GM12878 (cell line): Measurements from ENCODE around the gene YAE1. TPM values are rescaled to one million over a fixed set of nuclear protein-coding genes. Genes with fewer than 3 reads are reported as not detected.

ENCODE experiments used
- ATAC-seq: fragments of 200-7000 bp; cut with Tn5 transposase; 3 replicates; pipeline ENCODE4 v1.9.1; 2020; ENCODE audit warnings: mild to moderate bottlenecking, moderate library complexity
- Bru-seq: library from RNA; stranded (reverse); fragments of 400-500 nt; gene quantifications from one replicate; lab custom pipeline; 2021; lab: Mats Ljungman, UMichigan
- BruChase-seq, 2 experiments: library from RNA; stranded (reverse); fragments of 400-500 nt; gene quantifications; one replicate each; lab custom pipeline; 2021; lab: Mats Ljungman, UMichigan
- BruUV-seq: library from RNA; stranded (reverse); fragments of 400-500 nt; replicated peaks from 2 replicates; lab custom pipeline; 2021; lab: Mats Ljungman, UMichigan
- CTCF ChIA-PET: fragments of 300-600 bp; sonication (Branson Sonifier 250); formaldehyde crosslinking; extraction: SDS; loops from one replicate; lab custom pipeline; 2021; ENCODE audit warnings: inconsistent platforms; lab: Yijun Ruan, JAX
- POLR2A ChIA-PET: fragments of 350-600 bp; formaldehyde crosslinking; extraction: SDS; loops from one replicate; lab custom pipeline; 2021; ENCODE audit warnings: inconsistent platforms; lab: Charles Lee
- RAD21 ChIA-PET: fragments of 300-600 bp; sonication (Branson Sonifier 250); formaldehyde crosslinking; loops from one replicate; lab custom pipeline; 2023; ENCODE audit warnings: antibody characterized with exemption; ENCODE audit not compliant: unreplicated experiment; lab: Charles Lee
- SMC1A ChIA-PET: fragments of 300-600 bp; sonication (Branson Sonifier 250); formaldehyde crosslinking; loops from one replicate; lab custom pipeline; 2023; ENCODE audit not compliant: unreplicated experiment, uncharacterized antibody; lab: Charles Lee
- DNase-seq: peaks from one replicate; pipeline ENCODE4 v3.0.0-alpha.2; 2011; ENCODE audit warnings: low read depth, low spot score
- FAIRE-seq: peaks from 3 replicates; lab custom pipeline; 2011; peaks lifted over from hg19 to GRCh38; lab: Jason Lieb, UNC
- H2AFZ ChIP-seq: 2 replicates; pipeline ENCODE4 v1.6.0; 2011; ENCODE audit warnings: low read depth, low read length, control low read depth; ENCODE audit not compliant: control insufficient read depth
- H3K27ac ChIP-seq: 2 replicates; pipeline ENCODE4 v1.5.1; 2011; ENCODE audit warnings: control low read depth; ENCODE audit not compliant: control insufficient read depth, insufficient read depth
- H3K27me3 ChIP-seq, 2 experiments: replicated peaks in 1 of 2; 2 replicates each; pipeline versions ENCODE4 v1.6.0 to v1.6.1; 2011; ENCODE audit warnings: low read length in 1 of 2; ENCODE audit not compliant: control insufficient read depth in 2 of 2, insufficient read depth in 2 of 2
- H3K36me3 ChIP-seq, 2 experiments: 2 replicates each; pipeline ENCODE4 v1.5.1; 2011; ENCODE audit warnings: low read length in 1 of 2; ENCODE audit not compliant: control insufficient read depth in 2 of 2, insufficient read depth in 2 of 2
- H3K4me1 ChIP-seq: 2 replicates; pipeline ENCODE4 v1.6.1; 2011; ENCODE audit warnings: mild to moderate bottlenecking, low read length, moderate library complexity, mixed read lengths; ENCODE audit not compliant: control insufficient read depth, insufficient read depth
- H3K4me2 ChIP-seq: 2 replicates; pipeline ENCODE4 v1.6.0; 2011; ENCODE audit warnings: control low read depth; ENCODE audit not compliant: control insufficient read depth, insufficient read depth
- H3K4me3 ChIP-seq: fragments of 200-600 bp; sonication (generic); 2 replicates; pipeline ENCODE4 v1.5.1; 2016
- H3K79me2 ChIP-seq: 2 replicates; pipeline ENCODE4 v1.6.0; 2011; ENCODE audit warnings: low read length; ENCODE audit not compliant: control insufficient read depth, insufficient read depth
- H3K9ac ChIP-seq: 2 replicates; pipeline ENCODE4 v1.8.0; 2011; ENCODE audit warnings: low read length, control low read depth, mixed read lengths; ENCODE audit not compliant: control insufficient read depth, insufficient read depth
- H3K9me3 ChIP-seq: replicated peaks from 3 replicates; pipeline ENCODE4 v1.5.1; 2011; ENCODE audit warnings: mild to moderate bottlenecking, low read length; ENCODE audit not compliant: control insufficient read depth, insufficient read depth
- H4K20me1 ChIP-seq: 2 replicates; pipeline ENCODE4 v1.6.0; 2011; ENCODE audit not compliant: control insufficient read depth, insufficient read depth
- KLF5 ChIP-seq: fragments of 450-650 bp; IDR thresholded peaks from 2 replicates; pipeline ENCODE4 v1.6.1; 2014; ENCODE audit warnings: mild to moderate bottlenecking; ENCODE audit not compliant: partially characterized antibody
- NR2C1 ChIP-seq: fragments of 450-650 bp; IDR thresholded peaks from 2 replicates; pipeline ENCODE4 v1.6.1; 2017; ENCODE audit warnings: antibody characterized with exemption, mild to moderate bottlenecking, moderate library complexity
- NR2F1 ChIP-seq: fragments of 450-650 bp; conservative IDR thresholded peaks from 2 replicates; pipeline ENCODE4 v1.6.1; 2017; ENCODE audit warnings: mild to moderate bottlenecking
- SIX5 ChIP-seq: IDR thresholded peaks from 2 replicates; pipeline ENCODE4 v1.6.1; 2011; ENCODE audit warnings: mild to moderate bottlenecking, low read depth, low read length, moderate library complexity; ENCODE audit not compliant: severe bottlenecking
- TCF12 ChIP-seq: IDR thresholded peaks from 2 replicates; pipeline ENCODE4 v1.6.1; 2011; ENCODE audit warnings: low read depth, mild to moderate bottlenecking, low read length
- ZNF207 ChIP-seq: fragments of 450-650 bp; IDR thresholded peaks from 2 replicates; pipeline ENCODE4 v1.6.1; 2014; ENCODE audit warnings: antibody characterized with exemption, mild to moderate bottlenecking, borderline replicate concordance
- ZZZ3 ChIP-seq: IDR thresholded peaks from 2 replicates; pipeline ENCODE4 v1.6.1; 2011; ENCODE audit warnings: low read depth; ENCODE audit not compliant: control insufficient read depth, insufficient read length
- WGBS: methylation state at CpG from one replicate; pipeline ENCODE4 v1.1.6; 2016; ENCODE audit warnings: low lambda C conversion rate; ENCODE audit not compliant: insufficient replicate concordance, insufficient coverage; ENCODE audit errors: missing lambda C conversion rate; 5-methylcytosine and 5-hydroxymethylcytosine counted together
- in situ Hi-C: fragments of 300-500 bp; cut with MboI; formaldehyde crosslinking; loops from 9 replicates; pipeline ENCODE4 v1.14.3; 2018; ENCODE audit warnings: mixed read lengths
- intact Hi-C: fragments of 100-400 bp; cut with micrococcal nuclease; formaldehyde crosslinking; loops from one replicate; pipeline ENCODE4 v1.14.2; 2022; ENCODE audit not compliant: unreplicated experiment
- long read RNA-seq, 2 experiments: library from polyadenylated mRNA; unstranded; transcript quantifications; one replicate each; pipeline ENCODE4 v2.0.0, GENCODE V29; 2019 to 2020
- polyA minus RNA-seq, 3 experiments: library from RNA; depleted of rRNA, polyadenylated mRNA; stranded (reverse); fragments of >200 nt; gene quantifications; 2 replicates each; pipeline ENCODE4 v1.2.3, GENCODE V29; 2011
- polyA plus RNA-seq, 11 experiments: library from polyadenylated mRNA; depleted of rRNA in 4 of 11; unstranded in 6 of 11; stranded (reverse) in 5 of 11; fragments of >200 nt; fragmentation: Nextera tagmentation in 4 of 11; fragmentation: Illumina TruSeq in 1 of 11; extraction: Ambion mirVana in 4 of 11; extraction: Trizol in 1 of 11; gene quantifications; 1 replicate in 1 of 11; 2 replicates in 10 of 11; pipeline versions ENCODE4 v1.2.1 to v1.2.3, GENCODE V29; 2011 to 2016; ENCODE audit warnings: inconsistent platforms in 2 of 11, missing spikeins in 2 of 11, low read depth in 1 of 11
- total RNA-seq, 4 experiments: library from RNA; depleted of rRNA in 3 of 4; stranded (reverse); fragments of >200 nt in 3 of 4; fragmentation: Illumina TruSeq in 1 of 4; extraction: Trizol in 1 of 4; gene quantifications; 2 replicates each; pipeline versions ENCODE4 v1.2.1 to v1.2.3, GENCODE V29; 2013 to 2021
- TF ChIP-seq, protein P1 (sequence below): fragments of 450-650 bp; IDR thresholded peaks from 2 replicates; pipeline ENCODE4 v1.6.1; 2017; ENCODE audit warnings: mild to moderate bottlenecking, low read depth, inconsistent platforms; ENCODE audit not compliant: poor library complexity, severe bottlenecking

The YAE1 gene, protein sequence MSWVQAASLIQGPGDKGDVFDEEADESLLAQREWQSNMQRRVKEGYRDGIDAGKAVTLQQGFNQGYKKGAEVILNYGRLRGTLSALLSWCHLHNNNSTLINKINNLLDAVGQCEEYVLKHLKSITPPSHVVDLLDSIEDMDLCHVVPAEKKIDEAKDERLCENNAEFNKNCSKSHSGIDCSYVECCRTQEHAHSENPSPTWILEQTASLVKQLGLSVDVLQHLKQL
- total RNA-seq (2013; cell fraction: nucleolus; rRNA removed) = 83.8 and 93.1 TPM in 2 replicates
- 17.5 and 22.5 TPM in 2 replicates for total RNA-seq (2014; rRNA removed)
- total RNA-seq (2014; rRNA removed; fragmentation: Illumina TruSeq; extraction: Trizol) = 22.0 and 22.5 TPM in 2 replicates
- 12.3 and 13.5 TPM in 2 replicates for total RNA-seq (2021)
- 4.1 TPM for polyA plus RNA-seq (2011; ENCODE audit: low read depth)
- 28.5 and 42.1 TPM in 2 replicates for polyA plus RNA-seq (2011; rRNA removed)
- 5.7 and 7.6 TPM in 2 replicates for polyA plus RNA-seq (2011; cell fraction: cytosol; rRNA removed)
- 12.9 and 14.5 TPM in 2 replicates for polyA plus RNA-seq (2011; cell fraction: nucleus; rRNA removed)
- 9.1 and 11.7 TPM in 2 replicates for polyA plus RNA-seq (2012)
- polyA plus RNA-seq (2014; fragmentation: Illumina TruSeq; extraction: Trizol) = 18.2 and 19.7 TPM in 2 replicates
- 10 to 100 TPM; 33.5 to 35.8 TPM for polyA plus RNA-seq (2014; fragmentation: Nextera tagmentation; extraction: Ambion mirVana)
- 18.2 and 21.0 TPM in 2 replicates for polyA plus RNA-seq (2014; rRNA removed)
- polyA plus RNA-seq (2016; fragmentation: Nextera tagmentation; extraction: Ambion mirVana) = 10 to 100 TPM; 23.9 to 25.4 TPM
- 8.6 and 18.0 TPM in 2 replicates for polyA minus RNA-seq (2011; rRNA and poly(A)+ RNA removed)
- 3.2 and 11.3 TPM in 2 replicates for polyA minus RNA-seq (2011; cell fraction: cytosol; rRNA and poly(A)+ RNA removed)
- 18.0 and 29.3 TPM in 2 replicates for polyA minus RNA-seq (2011; cell fraction: nucleus; rRNA and poly(A)+ RNA removed)
- percentile 59 among the genes with signal in this experiment for Bru-seq, nascent RNA
- BruChase-seq, experiment 1, labeled RNA remaining after a 6-hour chase = percentile 50 among the genes with signal in this experiment
- BruChase-seq, experiment 2, labeled RNA remaining after a 2-hour chase = percentile 51 among the genes with signal in this experiment
- long read RNA-seq, experiment 1, transcript YAE1-201 (3 exons, 899 nt) = major isoform, 9 of 11 reads
- long read RNA-seq, experiment 1, partial matches to known transcripts = 0 of 11 reads
- long read RNA-seq, experiment 1, other reads (novel, unspliced or antisense) = 1 of 11 reads
- long read RNA-seq, experiment 2, transcript YAE1-201 (3 exons, 899 nt) = major isoform, 14 of 26 reads
- long read RNA-seq, experiment 2, partial matches to known transcripts = 0 of 26 reads
- long read RNA-seq, experiment 2, other reads (novel, unspliced or antisense) = 9 of 26 reads

DNA sequence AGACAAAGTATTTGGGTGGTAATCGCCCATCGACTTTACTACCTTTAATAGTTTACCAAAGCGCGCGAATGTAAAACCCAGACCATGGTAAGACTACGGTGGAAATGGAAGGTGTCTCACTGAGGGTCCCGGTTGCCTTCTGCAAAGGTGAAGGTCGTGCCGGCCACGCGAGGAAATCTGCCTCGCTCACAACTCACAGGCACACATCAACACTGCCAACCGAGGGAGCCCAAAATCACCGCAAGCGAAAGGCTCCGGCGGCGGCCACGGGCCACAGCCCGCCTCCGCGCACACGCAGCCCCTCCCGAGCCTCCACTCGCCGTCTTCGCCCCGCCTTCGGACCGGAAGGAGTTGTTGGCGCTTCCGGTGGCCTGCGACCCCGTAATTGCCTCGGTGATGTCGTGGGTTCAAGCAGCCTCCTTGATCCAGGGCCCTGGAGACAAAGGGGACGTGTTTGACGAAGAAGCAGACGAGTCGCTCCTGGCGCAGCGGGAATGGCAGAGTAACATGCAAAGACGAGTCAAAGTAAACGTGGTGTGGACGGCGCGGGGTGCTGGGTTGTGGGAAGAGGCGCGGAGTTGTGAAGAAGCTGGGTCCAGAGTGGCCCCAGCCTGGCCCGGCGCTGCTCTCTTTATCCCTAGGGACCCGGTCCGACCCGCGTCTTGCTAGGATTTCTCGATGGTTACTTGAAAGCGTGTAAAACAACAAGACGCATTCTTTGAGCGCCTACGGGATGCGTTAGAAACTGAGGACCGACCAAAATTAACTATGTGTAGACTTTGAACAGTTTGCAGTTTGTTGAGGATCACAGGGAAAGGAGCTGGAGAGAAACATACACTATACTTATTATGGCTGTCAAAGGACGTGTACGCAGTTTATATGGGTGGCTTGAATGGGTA, at the start of gene YAE1:
TSS of gene YAE1 (plus strand) at position 382 of the 899 bp plus-strand sequence. CDS start at position 397, 15 bp downstream.
- H3K9ac ChIP-seq = peak within 1 kb of the TSS; percentile 94
- no peaks in the 10 kb centered on the region for H3K27me3 ChIP-seq
- SMC1A ChIA-PET = interaction anchor here (0.9 to 1.8 kb wide), 9 partner anchors 10 to 181 kb away, joined by 3 to 12 read pairs (median 3); partner anchors contain the start of gene RALA
- ATAC-seq (peak; percentile 99), DNase-seq (peak; percentile 54), FAIRE-seq (peak; percentile 94)
- in situ Hi-C loops = no loop called here
- H3K4me1 ChIP-seq = peaks cover 3% of the 10 kb centered on the region; the same call in 1 of the 2 replicates
- H3K4me3 ChIP-seq = peak within 1 kb of the TSS; percentile 96
- POLR2A ChIA-PET = interaction anchor here (1.4 kb wide), 1 partner anchor 13 kb away, joined by 3 read pairs; no protein-coding TSS in a partner anchor
- CTCF ChIA-PET = interaction anchor here (0.8 to 1.6 kb wide), 6 partner anchors 10 to 180 kb away, joined by 3 to 9 read pairs (median 4); no protein-coding TSS in a partner anchor
- TSS peak; percentile 85 for BruUV-seq
- H3K9me3 ChIP-seq = no peaks in the 10 kb centered on the region
- intact Hi-C loops = loop anchor here (5.0 kb wide), 1 partner anchor 381 kb away; no protein-coding TSS in a partner anchor
- H3K36me3 ChIP-seq = peaks cover 0 to 3% of the 10 kb centered on the region in 2 experiments; a peak in 1 of 4 replicates
- under 1% methylated on average over 64 of the region's 64 CpGs for WGBS
- RAD21 ChIA-PET = interaction anchor here (0.8 to 1.6 kb wide), 4 partner anchors 13 to 174 kb away, joined by 3 to 11 read pairs (median 4); no protein-coding TSS in a partner anchor
- H3K27ac ChIP-seq = peak within 1 kb of the TSS; percentile 70
- peak within 1 kb of the TSS; percentile 91 for H3K4me2 ChIP-seq
- H3K79me2 ChIP-seq = peaks cover 18% of the 10 kb centered on the region
- peak within 1 kb of the TSS; percentile 100 for H2AFZ ChIP-seq
- no peaks in the 10 kb centered on the region for H4K20me1 ChIP-seq
- TF ChIP-seq ZNF207 = no peak
- no peak for TF ChIP-seq SIX5
- no peak for TF ChIP-seq KLF5
- 0 out of 2 replicates have a peak, but pooled peaks have one; percentile 24 for TF ChIP-seq TCF12
- peak; percentile 94 for TF ChIP-seq NR2F1
- TF ChIP-seq ZZZ3 = no peak
- peak; percentile 95 for TF ChIP-seq NR2C1
- TF ChIP-seq, protein P1, sequence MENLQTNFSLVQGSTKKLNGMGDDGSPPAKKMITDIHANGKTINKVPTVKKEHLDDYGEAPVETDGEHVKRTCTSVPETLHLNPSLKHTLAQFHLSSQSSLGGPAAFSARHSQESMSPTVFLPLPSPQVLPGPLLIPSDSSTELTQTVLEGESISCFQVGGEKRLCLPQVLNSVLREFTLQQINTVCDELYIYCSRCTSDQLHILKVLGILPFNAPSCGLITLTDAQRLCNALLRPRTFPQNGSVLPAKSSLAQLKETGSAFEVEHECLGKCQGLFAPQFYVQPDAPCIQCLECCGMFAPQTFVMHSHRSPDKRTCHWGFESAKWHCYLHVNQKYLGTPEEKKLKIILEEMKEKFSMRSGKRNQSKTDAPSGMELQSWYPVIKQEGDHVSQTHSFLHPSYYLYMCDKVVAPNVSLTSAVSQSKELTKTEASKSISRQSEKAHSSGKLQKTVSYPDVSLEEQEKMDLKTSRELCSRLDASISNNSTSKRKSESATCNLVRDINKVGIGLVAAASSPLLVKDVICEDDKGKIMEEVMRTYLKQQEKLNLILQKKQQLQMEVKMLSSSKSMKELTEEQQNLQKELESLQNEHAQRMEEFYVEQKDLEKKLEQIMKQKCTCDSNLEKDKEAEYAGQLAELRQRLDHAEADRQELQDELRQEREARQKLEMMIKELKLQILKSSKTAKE = no peak
